Bronchial smooth muscle cell (primary cell): ENCODE measurements around the gene TMEM44. TPM values are rescaled to one million over a fixed set of nuclear protein-coding genes. Genes with fewer than 3 reads are reported as not detected.

ENCODE experiments used
- total RNA-seq: library from RNA; depleted of rRNA; stranded (reverse); fragments of >200 nt; gene quantifications from 2 replicates; pipeline ENCODE4 v1.2.1, GENCODE V29; 2014

TMEM44 gene
- 8.5 and 12.1 TPM in 2 replicates for total RNA-seq

GRCh38 chr3:194633349-194634004 is at the start of gene TMEM44:
Gene TMEM44 (minus strand): TSS chr3:194633419. CDS start chr3:194633215, 204 bp downstream.

GRCh38 chr3:194671900-194672808 is 38.9 kb upstream of the TMEM44 start, which contains the start of gene LSG1:
Gene LSG1 (minus strand): TSS chr3:194672191. CDS start chr3:194672162, 29 bp downstream.

Other genes starting within 250 kb of the TMEM44 start
- under 0.01 and 0.09 TPM in 2 replicates for gene GP5, start 234.2 kb downstream of the TMEM44 start, total RNA-seq
- 156 and 242 TPM in 2 replicates for gene ATP13A3, start 146.4 kb downstream of the TMEM44 start, total RNA-seq
- 24.0 and 24.1 TPM in 2 replicates for gene LSG1, start 38.8 kb upstream of the TMEM44 start, total RNA-seq
- 7.7 and 15.5 TPM in 2 replicates for gene FAM43A, start 52.5 kb upstream of the TMEM44 start, total RNA-seq